B cell (primary cell): ENCODE data around the gene CYP27A1.

ENCODE experiments used
- CTCF ChIP-seq: fragments of 200-600 bp; IDR thresholded peaks from one replicate; pipeline ENCODE4 v1.8.0; 2022; ENCODE audit warnings: antibody characterized with exemption, mild to moderate bottlenecking
- EZH2 ChIP-seq: IDR thresholded peaks from 2 replicates; pipeline ENCODE4 v1.6.1; 2012; ENCODE audit warnings: borderline replicate concordance, low read depth, mild to moderate bottlenecking, moderate library complexity, low read length; ENCODE audit not compliant: insufficient read depth, poor library complexity, severe bottlenecking

GRCh38 chr2:218780851-218781690, 876 bp upstream of the CYP27A1 start:
- TF ChIP-seq CTCF (no peak), EZH2 (no peak)
